HUES6 (cell line): ENCODE results near the gene TLX1.
A peak's percentile ranks its signal among the peaks of the same experiment; 100 is the strongest.

ENCODE experiments used
- H3K27ac ChIP-seq: 2 replicates; pipeline ENCODE4 v1.7.0; 2013; ENCODE audit warnings: low read depth, mild to moderate bottlenecking, low read length, inconsistent platforms
- H3K27me3 ChIP-seq: 2 replicates; pipeline ENCODE4 v1.6.1; 2013; ENCODE audit warnings: low read length; ENCODE audit not compliant: control insufficient read depth, insufficient read depth
- H3K36me3 ChIP-seq: 2 replicates; pipeline ENCODE4 v1.6.1; 2013; ENCODE audit warnings: low read length; ENCODE audit not compliant: control insufficient read depth, insufficient read depth
- H3K4me1 ChIP-seq: 2 replicates; pipeline ENCODE4 v1.6.1; 2013; ENCODE audit warnings: low read length; ENCODE audit not compliant: control insufficient read depth, insufficient read depth
- H3K4me3 ChIP-seq: 2 replicates; pipeline ENCODE4 v1.5.1; 2013; ENCODE audit warnings: low read depth, low read length
- H3K9ac ChIP-seq: one replicate; pipeline ENCODE4 v1.6.1; 2013; ENCODE audit warnings: mild to moderate bottlenecking, low read length
- H3K9me3 ChIP-seq: 2 replicates; pipeline ENCODE4 v1.6.1; 2013; ENCODE audit warnings: low read depth, low read length; ENCODE audit not compliant: control insufficient read depth, insufficient read depth

Gene TLX1

DNA sequence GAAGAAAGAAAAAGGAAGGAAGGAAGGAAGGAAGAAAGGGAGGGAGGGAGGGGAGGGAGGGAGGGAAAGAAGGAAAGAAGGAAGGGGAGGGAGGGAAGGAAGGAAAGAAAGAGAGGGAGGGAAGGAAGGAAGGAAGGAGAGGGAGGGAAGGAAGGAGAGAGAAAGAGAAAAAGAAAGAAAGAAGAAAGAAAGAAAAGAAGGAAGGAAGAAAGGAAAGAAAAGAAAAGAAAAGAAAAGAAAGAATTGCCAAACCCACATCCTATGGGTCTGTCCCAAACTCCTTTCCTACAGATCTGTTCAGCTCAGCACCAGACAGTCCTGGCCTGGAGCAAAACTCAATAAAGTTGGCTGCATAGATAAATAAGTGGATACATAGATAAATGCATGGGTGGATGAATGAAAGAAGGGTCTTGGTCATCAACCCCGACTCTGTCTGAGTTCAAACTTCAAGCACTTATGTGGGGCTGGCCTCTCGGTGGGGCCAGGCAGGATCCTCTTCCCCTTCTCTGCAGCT is 17.2 kb upstream of the TLX1 start:
- Histone ChIP-seq H3K27ac (no peak overlapping the region), H3K27me3 (peaks cover 66% of the 10 kb centered on the region), H3K9me3 (no peaks in the 10 kb centered on the region), H3K4me3 (no peak overlapping the region), H3K9ac (no peak overlapping the region), H3K36me3 (no peaks in the 10 kb centered on the region), H3K4me1 (no peaks in the 10 kb centered on the region)

DNA sequence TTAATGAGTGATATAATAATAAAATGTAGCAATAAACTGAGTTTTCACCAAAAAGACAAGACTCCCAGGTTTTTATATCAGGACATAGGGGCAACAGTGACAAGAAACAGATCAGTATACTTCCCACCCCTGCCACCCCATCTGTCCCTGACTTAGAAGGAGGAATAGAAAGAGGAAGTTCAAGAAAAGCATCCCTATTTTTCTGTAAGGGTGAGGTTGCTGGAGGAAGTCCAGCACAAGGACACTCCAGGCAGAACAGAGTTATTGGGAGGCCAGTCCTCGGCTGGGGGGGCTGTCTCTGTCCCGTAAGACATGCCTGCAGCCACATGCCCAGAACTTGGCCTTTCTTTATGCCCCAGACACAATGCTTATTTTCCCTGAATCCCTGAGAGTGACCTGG is 16.5 kb upstream of the TLX1 start:
- Histone ChIP-seq H3K4me3 (no peak overlapping the region), H3K4me1 (no peaks in the 10 kb centered on the region), H3K36me3 (no peaks in the 10 kb centered on the region), H3K27me3 (peaks cover 73% of the 10 kb centered on the region), H3K9ac (no peak overlapping the region), H3K27ac (no peak overlapping the region), H3K9me3 (no peaks in the 10 kb centered on the region)

DNA sequence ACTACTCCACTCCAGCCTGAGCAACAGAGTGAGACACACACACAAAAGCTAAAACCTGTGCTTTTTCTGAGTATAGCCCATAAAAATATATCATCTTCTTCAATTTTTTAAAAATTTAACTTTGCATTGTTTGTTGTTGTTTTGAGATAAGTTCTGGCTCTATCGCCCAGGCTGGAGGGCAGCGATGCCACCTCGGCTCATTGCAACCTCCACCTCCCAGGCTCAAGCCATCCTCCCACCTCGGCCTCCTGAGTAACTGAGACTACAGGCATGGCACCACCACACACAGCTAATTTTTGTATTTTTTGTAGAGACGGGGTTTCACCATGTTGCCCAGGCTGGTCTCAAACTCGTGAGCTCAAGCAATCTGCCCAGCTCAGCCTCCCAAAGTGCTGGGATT is 14.3 kb upstream of the TLX1 start:
- Histone ChIP-seq H3K36me3 (no peaks in the 10 kb centered on the region), H3K4me1 (0 out of 2 replicates have a peak, but pooled peaks cover 5% of the 10 kb centered on the region), H3K27me3 (peaks cover 85% of the 10 kb centered on the region), H3K9me3 (no peaks in the 10 kb centered on the region), H3K9ac (no peak overlapping the region), H3K4me3 (no peak overlapping the region), H3K27ac (no peak overlapping the region)

DNA sequence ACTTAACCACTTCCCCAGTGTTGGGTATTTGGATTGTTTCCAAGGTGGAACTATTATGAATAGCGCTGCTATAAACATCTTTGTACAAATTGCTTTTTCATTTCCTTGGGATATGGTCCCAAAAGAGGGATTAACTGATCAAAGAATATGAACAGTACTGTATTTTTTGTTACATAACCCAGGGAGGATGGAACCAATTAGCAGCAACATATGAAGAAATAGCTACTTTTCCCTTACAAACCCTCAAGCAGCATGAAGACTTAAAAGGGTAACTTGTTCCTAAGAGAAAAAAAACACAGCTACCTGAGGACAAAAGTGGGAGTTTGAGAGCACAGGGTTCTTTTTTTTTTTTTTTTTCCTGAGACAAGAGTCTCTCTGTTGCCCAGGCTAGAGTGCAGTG is 13.1 kb upstream of the TLX1 start:
- Histone ChIP-seq H3K27me3 (peaks cover 92% of the 10 kb centered on the region), H3K9ac (no peak overlapping the region), H3K36me3 (no peaks in the 10 kb centered on the region), H3K4me1 (0 out of 2 replicates have a peak, but pooled peaks cover 5% of the 10 kb centered on the region), H3K9me3 (no peaks in the 10 kb centered on the region), H3K27ac (no peak overlapping the region), H3K4me3 (no peak overlapping the region)

DNA sequence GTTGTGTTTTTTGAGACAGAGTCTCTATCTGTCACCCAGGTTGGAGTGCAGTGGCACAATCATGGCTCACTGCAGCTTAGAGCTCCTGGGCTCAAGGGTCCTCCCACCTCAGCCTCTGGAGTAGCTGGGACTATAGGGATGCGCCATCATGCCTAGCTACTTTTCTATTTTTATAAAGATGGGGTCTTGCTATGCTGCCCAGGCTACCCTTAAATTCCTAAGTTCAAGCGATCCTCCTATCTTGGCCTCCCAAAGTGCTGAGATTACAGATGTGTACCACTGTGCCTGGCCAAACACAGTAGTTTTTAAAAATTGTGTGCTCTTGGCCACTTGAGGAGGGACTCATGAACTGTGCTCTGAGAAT is 10.6 kb upstream of the TLX1 start:
- no peaks in the 10 kb centered on the region for H3K36me3 ChIP-seq
- H3K9me3 ChIP-seq = no peaks in the 10 kb centered on the region
- no peak overlapping the region for H3K9ac ChIP-seq
- H3K4me3 ChIP-seq = 0 out of 2 replicates have a peak overlapping the region, but pooled peaks have one; percentile 55
- H3K27ac ChIP-seq = no peak overlapping the region
- H3K27me3 ChIP-seq = peaks cover 97% of the 10 kb centered on the region
- 0 out of 2 replicates have a peak, but pooled peaks cover 5% of the 10 kb centered on the region for H3K4me1 ChIP-seq

GRCh38 chr10:101120884-101121653 is 10.0 kb upstream of the TLX1 start:
- Histone ChIP-seq H3K36me3 (no peaks in the 10 kb centered on the region), H3K9me3 (no peaks in the 10 kb centered on the region), H3K4me3 (peak overlapping the region; percentile 55), H3K27me3 (peaks cover 99% of the 10 kb centered on the region), H3K9ac (no peak overlapping the region), H3K27ac (no peak overlapping the region), H3K4me1 (0 out of 2 replicates have a peak, but pooled peaks cover 5% of the 10 kb centered on the region)

DNA sequence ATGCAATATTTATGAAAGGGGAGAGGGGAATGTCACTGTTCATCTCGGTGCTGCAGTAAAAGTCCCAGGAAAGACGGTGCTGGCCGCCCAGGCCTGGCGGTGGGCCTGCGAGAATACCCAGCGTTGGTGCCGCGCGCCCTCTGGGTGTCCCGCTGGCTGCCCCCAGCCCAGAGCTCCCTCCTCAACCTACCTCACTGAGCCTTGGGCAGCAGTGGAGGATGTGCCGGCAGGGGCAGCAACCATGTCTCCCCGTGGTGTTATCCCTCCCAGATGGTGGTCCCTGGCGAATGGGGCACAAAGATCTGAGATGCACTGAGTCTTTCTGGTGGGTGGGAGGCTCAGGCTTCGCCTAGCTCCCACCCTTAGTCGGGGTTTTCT is 9.5 kb upstream of the TLX1 start:
- no peaks in the 10 kb centered on the region for H3K9me3 ChIP-seq
- peaks cover 99% of the 10 kb centered on the region for H3K27me3 ChIP-seq
- peak overlapping the region; percentile 55 for H3K4me3 ChIP-seq
- H3K36me3 ChIP-seq = no peaks in the 10 kb centered on the region
- H3K9ac ChIP-seq = no peak overlapping the region
- H3K27ac ChIP-seq = no peak overlapping the region
- 0 out of 2 replicates have a peak, but pooled peaks cover 5% of the 10 kb centered on the region for H3K4me1 ChIP-seq

- H3K4me3 ChIP-seq = peak overlapping the region; percentile 47; the same call in 1 of the 2 replicates
- peaks cover 100% of the 10 kb centered on the region for H3K27me3 ChIP-seq
- H3K9ac ChIP-seq = no peak overlapping the region
- no peaks in the 10 kb centered on the region for H3K36me3 ChIP-seq
- H3K4me1 ChIP-seq = 0 out of 2 replicates have a peak, but pooled peaks cover 5% of the 10 kb centered on the region
- H3K9me3 ChIP-seq = no peaks in the 10 kb centered on the region
- no peak overlapping the region for H3K27ac ChIP-seq
These were observed 8.6 kb upstream of the TLX1 start for GRCh38 chr10:101122270-101123084.

DNA sequence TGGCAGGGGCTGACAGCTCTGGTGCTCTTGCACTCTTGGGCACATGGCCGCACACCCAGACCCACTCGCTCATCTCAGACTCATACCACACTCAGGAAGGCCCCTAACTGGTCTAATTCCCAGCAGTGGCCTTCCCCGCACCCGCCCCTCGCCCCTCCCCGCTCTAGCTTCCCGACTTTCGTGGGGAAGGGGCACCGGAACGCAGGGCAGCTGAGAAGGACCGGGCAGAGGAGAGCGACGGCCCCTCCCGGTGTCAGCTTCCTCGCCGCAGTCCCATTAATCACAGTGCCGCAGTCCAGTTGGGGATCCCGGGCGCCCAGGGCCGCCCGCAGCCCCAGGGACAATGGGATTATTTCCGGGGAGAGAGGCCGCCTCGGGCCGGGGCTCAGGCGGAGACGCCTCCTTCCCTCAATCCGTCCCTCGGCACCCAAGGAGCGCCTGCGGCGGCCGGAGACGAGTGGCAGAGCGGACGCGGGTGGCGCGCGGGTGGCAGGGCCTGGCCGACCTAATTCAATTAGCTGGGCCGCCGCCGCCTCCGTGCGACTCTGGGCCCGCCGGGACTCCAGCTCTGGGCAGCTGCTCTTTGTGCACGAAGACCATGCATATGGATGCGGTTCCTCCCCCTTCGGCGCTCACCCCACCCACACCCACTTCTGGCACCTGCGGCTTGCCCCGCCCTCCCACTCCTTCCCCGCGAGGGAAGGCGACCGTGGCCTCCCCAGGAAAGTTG is 7.8 kb upstream of the TLX1 start:
- 0 out of 2 replicates have a peak, but pooled peaks cover 5% of the 10 kb centered on the region for H3K4me1 ChIP-seq
- no peaks in the 10 kb centered on the region for H3K36me3 ChIP-seq
- no peak overlapping the region for H3K27ac ChIP-seq
- H3K27me3 ChIP-seq = peaks cover 100% of the 10 kb centered on the region
- H3K4me3 ChIP-seq = peak overlapping the region; percentile 47
- no peak overlapping the region for H3K9ac ChIP-seq
- no peaks in the 10 kb centered on the region for H3K9me3 ChIP-seq

DNA sequence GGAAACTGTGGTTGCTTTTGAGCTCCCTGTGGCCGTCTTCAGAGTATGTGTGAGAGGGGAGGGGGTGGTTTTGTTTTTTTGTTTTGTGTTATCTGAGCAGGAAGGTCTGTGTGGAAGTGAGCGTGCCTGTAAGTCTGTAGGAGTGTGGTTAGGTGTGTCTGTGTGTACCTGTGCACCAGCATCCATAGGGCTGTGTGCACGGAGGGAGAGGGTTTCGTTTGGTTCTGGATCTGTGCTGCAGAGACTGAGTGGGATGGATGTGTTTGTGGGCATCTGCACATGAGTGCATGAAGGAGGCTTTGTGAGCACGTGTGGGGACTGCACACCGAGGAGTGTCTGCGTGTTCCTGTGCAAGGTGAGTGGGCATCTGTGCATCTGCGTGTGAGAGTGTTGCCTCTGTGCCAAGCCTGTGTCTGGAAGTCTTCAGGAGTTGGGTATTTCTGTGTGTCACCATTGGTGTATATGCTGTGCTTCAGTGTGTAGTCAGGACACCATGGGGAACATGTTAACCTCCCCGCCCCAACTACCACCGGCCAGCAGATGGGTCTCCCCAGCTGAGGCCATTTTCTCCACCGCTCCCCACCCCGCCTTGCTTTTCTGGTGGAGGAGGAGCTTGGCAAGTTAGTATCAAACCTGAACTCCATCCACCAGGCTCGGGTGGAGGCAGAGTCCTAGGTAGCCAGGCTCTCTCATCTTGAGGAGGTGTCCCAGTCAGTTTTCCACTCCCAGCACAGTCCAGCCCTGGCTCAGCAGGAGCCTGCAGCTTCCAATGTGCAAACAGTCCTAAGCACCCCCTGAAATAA is 7.1 kb upstream of the TLX1 start:
- Histone ChIP-seq H3K9me3 (no peaks in the 10 kb centered on the region), H3K36me3 (no peaks in the 10 kb centered on the region), H3K27me3 (peaks cover 100% of the 10 kb centered on the region), H3K4me3 (peak overlapping the region; percentile 47; the same call in 1 of the 2 replicates), H3K9ac (no peak overlapping the region), H3K27ac (no peak overlapping the region), H3K4me1 (0 out of 2 replicates have a peak, but pooled peaks cover 5% of the 10 kb centered on the region)
